Loucy (cell line): ENCODE measurements around the gene BTBD16.

ENCODE experiments used
- H2AFZ ChIP-seq: fragments of 200-600 bp; sonication (generic); 2 replicates; pipeline ENCODE4 v1.6.0; 2016; ENCODE audit warnings: antibody characterized with exemption, mild to moderate bottlenecking, low read length, moderate library complexity
- H3F3A ChIP-seq: fragments of 200-600 bp; 2 replicates; pipeline ENCODE4 v1.6.0; 2016; ENCODE audit warnings: antibody characterized with exemption, low read depth, mild to moderate bottlenecking
- H3K27me3 ChIP-seq: fragments of 200-600 bp; sonication (generic); 2 replicates; pipeline ENCODE4 v1.6.1; 2014; ENCODE audit warnings: low read length, mild to moderate bottlenecking; ENCODE audit not compliant: insufficient read depth, poor library complexity, severe bottlenecking
- H3K36me3 ChIP-seq: fragments of 200-600 bp; sonication (generic); 2 replicates; pipeline ENCODE4 v1.6.1; 2016; ENCODE audit warnings: low read length; ENCODE audit not compliant: insufficient read depth
- H3K4me1 ChIP-seq: fragments of 200-600 bp; sonication (generic); 2 replicates; pipeline ENCODE4 v1.5.1; 2014; ENCODE audit warnings: low read length, mild to moderate bottlenecking; ENCODE audit not compliant: insufficient read depth, poor library complexity, severe bottlenecking
- H3K4me2 ChIP-seq: fragments of 200-600 bp; sonication (generic); 2 replicates; pipeline ENCODE4 v1.6.0; 2014; ENCODE audit warnings: antibody characterized with exemption, low read length, low read depth, mild to moderate bottlenecking; ENCODE audit not compliant: poor library complexity, severe bottlenecking
- H3K4me3 ChIP-seq: fragments of 200-600 bp; sonication (generic); 2 replicates; pipeline ENCODE4 v1.5.1; 2014; ENCODE audit warnings: low read length, mild to moderate bottlenecking, mixed read lengths; ENCODE audit not compliant: poor library complexity, severe bottlenecking
- H3K79me2 ChIP-seq: fragments of 200-600 bp; sonication (generic); 2 replicates; pipeline ENCODE4 v1.6.1; 2014; ENCODE audit warnings: low read length; ENCODE audit not compliant: insufficient read depth
- H3K9ac ChIP-seq: fragments of 200-600 bp; sonication (generic); 2 replicates; pipeline ENCODE4 v1.6.0; 2014; ENCODE audit warnings: mild to moderate bottlenecking, low read depth, low read length, moderate library complexity; ENCODE audit not compliant: poor library complexity, severe bottlenecking
- H3K9me2 ChIP-seq: fragments of 200-600 bp; sonication (generic); replicated peaks from 2 replicates; pipeline ENCODE4 v1.6.1; 2016; ENCODE audit warnings: low read depth, low read length, mixed read lengths
- H3K9me3 ChIP-seq: fragments of 200-600 bp; sonication (generic); 2 replicates; pipeline ENCODE4 v1.6.1; 2014; ENCODE audit warnings: mild to moderate bottlenecking, antibody characterized with exemption, low read length, low read depth; ENCODE audit not compliant: insufficient read depth
- H4K20me1 ChIP-seq: fragments of 200-600 bp; sonication (generic); 2 replicates; pipeline ENCODE4 v1.6.0; 2014; ENCODE audit warnings: antibody characterized with exemption, low read length, mild to moderate bottlenecking; ENCODE audit not compliant: insufficient read depth, poor library complexity, severe bottlenecking
- CTCF ChIP-seq: fragments of 200-600 bp; sonication (generic); conservative IDR thresholded peaks from 2 replicates; pipeline ENCODE4 v1.5.1; 2014; ENCODE audit warnings: mild to moderate bottlenecking, antibody characterized with exemption, low read length
- EZH2phosphoT487 ChIP-seq: fragments of 200-600 bp; IDR thresholded peaks from 2 replicates; pipeline ENCODE4 v1.6.1; 2018; ENCODE audit warnings: antibody characterized with exemption, mild to moderate bottlenecking, moderate library complexity, borderline replicate concordance

The BTBD16 gene

GRCh38 chr10:122349758-122350369 is 78.8 kb downstream of the BTBD16 start:
- no peaks in the 10 kb centered on the region for H4K20me1 ChIP-seq
- H3K4me2 ChIP-seq: no peak overlapping the region
- H2AFZ ChIP-seq: no peak overlapping the region
- H3F3A ChIP-seq: no peaks in the 10 kb centered on the region
- H3K36me3 ChIP-seq: no peaks in the 10 kb centered on the region
- H3K4me1 ChIP-seq: no peaks in the 10 kb centered on the region
- no peaks in the 10 kb centered on the region for H3K27me3 ChIP-seq
- no peaks in the 10 kb centered on the region for H3K79me2 ChIP-seq
- H3K9me3 ChIP-seq: no peaks in the 10 kb centered on the region
- no peak overlapping the region for H3K9ac ChIP-seq
- no peak overlapping the region for H3K4me3 ChIP-seq
- TF ChIP-seq CTCF: no peak
- TF ChIP-seq EZH2phosphoT487: no peak
- H3K9me2 ChIP-seq: no peaks in the 10 kb centered on the region

- no peak overlapping the region for H2AFZ ChIP-seq
- H3K9ac ChIP-seq: no peak overlapping the region
- no peaks in the 10 kb centered on the region for H3F3A ChIP-seq
- H3K4me1 ChIP-seq: no peaks in the 10 kb centered on the region
- no peaks in the 10 kb centered on the region for H3K79me2 ChIP-seq
- no peak overlapping the region for H3K4me3 ChIP-seq
- H4K20me1 ChIP-seq: no peaks in the 10 kb centered on the region
- no peaks in the 10 kb centered on the region for H3K27me3 ChIP-seq
- TF ChIP-seq EZH2phosphoT487 (no peak), CTCF (no peak)
- no peaks in the 10 kb centered on the region for H3K9me2 ChIP-seq
- H3K36me3 ChIP-seq: no peaks in the 10 kb centered on the region
- no peaks in the 10 kb centered on the region for H3K9me3 ChIP-seq
- no peak overlapping the region for H3K4me2 ChIP-seq
These were observed 79.8 kb downstream of the BTBD16 start for GRCh38 chr10:122350893-122351292.

GRCh38 chr10:122352817-122353525 is 81.9 kb downstream of the BTBD16 start:
- Histone ChIP-seq H3K36me3 (no peaks in the 10 kb centered on the region), H3K4me2 (no peak overlapping the region), H3K27me3 (no peaks in the 10 kb centered on the region), H4K20me1 (no peaks in the 10 kb centered on the region), H2AFZ (no peak overlapping the region), H3K9ac (no peak overlapping the region), H3K4me3 (no peak overlapping the region), H3K79me2 (no peaks in the 10 kb centered on the region), H3K9me2 (no peaks in the 10 kb centered on the region), H3K9me3 (0 out of 2 replicates have a peak, but pooled peaks cover 2% of the 10 kb centered on the region), H3K4me1 (no peaks in the 10 kb centered on the region), H3F3A (no peaks in the 10 kb centered on the region)
- TF ChIP-seq EZH2phosphoT487 (no peak), CTCF (no peak)
